GM19467 (cell line): ENCODE measurements around the gene DR1.
"Not testable (repeated sequence)": the region's sequence is repeated elsewhere in the genome, so short reads cannot be mapped to it uniquely, and the experiment has no call there.

Experiments used
- ATAC-seq: cut with Tn5 transposase; IDR thresholded peaks from one replicate; pipeline ENCODE4 v1.9.1; 2021; ENCODE audit warnings: mild to moderate bottlenecking, moderate library complexity; ENCODE audit not compliant: unreplicated experiment

Gene DR1

DNA sequence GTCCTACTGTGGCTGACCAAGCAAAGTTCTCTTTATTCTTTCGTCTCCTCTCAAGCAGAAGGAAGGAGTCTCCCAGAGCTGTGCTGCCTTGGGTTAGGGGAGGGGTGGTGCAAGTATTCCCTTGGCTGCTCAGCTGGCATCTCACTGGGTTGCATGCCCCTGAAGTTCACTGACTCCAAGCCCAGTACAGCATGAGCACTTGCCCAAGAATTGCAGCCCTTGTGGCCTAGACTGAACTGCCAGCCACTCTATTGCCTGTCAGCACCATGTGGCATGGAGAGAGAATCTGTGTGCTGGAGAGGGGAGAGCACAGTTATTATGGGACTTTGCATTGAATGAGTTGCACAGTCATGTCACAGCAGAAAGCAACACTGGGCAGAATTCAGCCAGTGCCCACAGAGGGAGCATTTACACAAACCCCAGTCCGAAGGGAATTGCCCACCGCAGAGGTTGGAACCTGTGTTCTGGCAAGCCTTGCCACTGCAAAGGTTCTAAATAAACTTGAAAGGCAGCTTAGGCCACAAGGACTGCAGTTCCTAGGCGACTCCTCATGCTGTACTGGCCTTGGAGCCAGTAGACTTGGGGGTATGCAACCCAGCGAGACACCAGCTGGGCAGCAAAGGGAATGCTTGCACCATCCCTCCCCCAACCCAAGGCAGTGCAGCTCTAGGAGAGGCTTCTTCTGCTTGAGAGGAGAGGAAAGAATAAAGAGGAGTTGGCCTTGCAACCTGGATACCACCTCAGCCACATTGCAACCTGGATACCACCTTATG lies 28.8 kb downstream of the DR1 start:
- no peak for ATAC-seq

DNA sequence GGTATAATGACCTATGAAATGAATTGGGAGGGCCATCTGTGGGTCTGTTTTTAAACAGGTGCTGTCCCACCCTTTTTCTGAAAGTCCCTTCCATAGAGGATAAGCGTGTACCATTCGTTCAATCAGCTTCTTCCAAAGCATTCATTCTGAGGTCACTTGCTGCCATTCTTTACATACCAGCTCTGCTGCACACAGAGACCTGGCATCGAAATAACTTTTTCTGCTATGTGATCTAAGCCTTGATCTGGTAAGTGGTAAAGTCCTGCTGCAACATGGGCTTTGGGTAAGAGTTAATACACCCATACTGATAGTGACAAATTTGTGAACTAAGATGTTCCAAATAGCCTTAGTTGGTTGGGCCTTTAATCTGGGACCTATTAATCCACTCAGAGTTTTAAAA lies 38.9 kb downstream of the DR1 start:
- ATAC-seq, result no peak

DNA sequence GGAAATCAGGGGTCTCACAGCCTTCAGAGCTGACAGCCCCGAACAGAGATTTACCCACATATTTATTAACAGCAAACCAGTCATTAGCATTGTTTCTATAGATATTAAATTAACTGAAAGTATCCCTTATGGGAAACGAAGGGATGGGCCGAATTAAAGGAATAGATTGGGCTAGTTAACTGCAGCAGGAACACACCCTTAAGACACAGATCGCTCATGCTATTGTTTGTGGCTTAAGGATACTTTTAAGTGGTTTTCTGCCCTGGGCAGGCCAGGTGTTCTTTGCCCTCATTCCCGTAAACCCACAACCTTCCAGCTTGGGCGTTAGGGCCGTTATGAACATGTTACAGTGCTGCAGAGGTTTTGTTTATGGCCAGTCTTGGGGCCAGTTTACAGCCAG lies 40.6 kb downstream of the DR1 start:
- ATAC-seq, result not testable (repeated sequence)

DNA sequence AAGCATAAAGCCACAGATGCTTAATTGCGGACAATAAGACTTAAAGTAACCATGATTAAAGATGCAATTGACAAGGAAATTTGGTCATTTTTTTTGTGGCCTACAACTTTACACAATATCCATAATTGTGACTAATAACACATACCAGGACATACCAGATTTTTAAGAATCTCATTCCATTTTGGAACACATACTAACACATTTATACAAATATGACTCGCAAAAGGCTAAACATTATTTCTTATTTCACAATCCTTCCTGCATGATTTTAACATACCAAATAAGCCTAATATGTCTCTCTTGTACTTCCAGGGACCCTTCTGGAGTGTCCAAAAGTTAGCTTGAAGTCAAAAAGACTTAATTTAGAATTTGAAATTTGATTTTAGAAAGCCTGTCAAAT lies 48.8 kb downstream of the DR1 start:
- no peak for ATAC-seq

DNA sequence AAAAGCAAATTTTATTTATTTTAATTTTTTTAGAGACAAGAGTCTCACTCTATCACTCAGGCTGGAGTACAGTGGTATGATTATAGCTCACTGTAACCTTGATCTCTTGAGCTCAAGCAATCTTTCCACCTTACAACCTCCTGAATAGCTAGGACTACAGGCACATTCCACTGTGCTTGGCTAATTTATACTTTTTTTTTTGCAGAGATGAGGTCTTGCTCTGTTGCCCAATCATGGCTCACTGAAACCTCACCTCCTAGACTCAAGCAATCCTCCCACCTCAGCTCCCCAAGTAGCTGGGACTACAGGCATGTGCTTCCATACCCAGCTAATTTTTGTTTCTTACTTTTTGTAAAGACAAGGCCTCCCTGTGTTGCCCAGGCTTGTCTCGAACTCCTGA lies 49.5 kb downstream of the DR1 start:
- ATAC-seq, result no peak

DNA sequence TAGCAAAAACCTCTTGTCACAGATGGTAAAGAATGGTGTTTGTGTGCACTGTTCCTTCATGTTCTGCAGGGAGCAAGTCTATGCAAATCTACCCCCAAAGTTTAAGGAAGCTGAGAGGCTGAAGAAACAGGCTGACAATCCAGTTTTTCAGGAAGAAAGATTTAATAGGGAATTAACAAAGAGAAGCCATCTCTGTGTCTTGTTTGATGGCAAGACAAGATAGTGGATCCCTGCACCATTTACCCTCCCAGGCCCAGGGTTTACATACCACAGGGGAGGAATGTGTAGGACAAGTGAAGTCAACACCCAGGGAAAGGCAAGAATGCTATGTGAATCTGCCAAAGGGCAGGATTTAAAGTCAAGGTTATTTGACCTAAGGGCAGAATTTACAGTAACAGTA lies 54.1 kb downstream of the DR1 start:
- no peak for ATAC-seq

DNA sequence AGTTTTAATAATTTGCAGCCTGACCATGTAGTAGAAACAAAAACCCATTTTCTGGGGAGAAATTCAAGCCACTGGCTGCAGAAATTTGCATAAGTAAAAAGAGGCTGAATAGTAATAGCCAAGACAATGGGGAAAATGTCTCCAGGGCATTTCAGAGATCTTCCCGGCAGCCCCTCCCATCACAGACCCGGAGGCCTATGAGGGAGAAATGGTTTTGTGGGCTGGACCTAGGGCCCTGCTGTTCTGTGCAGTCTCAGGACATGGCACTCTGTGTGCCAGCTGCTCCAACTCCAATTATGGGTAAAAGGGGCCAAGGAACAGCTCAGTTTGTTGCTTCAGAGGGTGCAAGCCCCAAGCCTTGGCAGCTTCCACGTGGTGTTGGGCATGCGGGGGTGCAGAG lies 62.5 kb downstream of the DR1 start:
- ATAC-seq, result no peak

DNA sequence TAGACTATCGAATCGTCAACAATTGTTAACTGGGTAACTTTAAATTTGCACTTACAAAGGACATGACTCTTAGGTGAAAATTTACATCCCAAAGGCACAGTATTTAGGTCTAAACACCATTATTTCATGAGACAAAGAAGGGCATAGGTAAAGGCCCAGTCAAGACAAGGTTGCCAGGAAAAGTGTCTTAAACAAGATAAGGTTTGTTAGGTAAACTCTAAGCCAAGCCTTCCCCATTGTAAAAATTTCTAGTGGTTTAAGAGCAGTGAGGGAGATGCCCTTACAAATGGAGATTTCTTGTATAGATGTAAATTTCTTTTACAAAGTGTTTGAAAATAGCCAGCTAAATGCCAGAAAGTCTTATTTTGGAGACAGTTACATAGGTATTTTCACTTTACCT lies 65.3 kb downstream of the DR1 start:
- no peak for ATAC-seq

DNA sequence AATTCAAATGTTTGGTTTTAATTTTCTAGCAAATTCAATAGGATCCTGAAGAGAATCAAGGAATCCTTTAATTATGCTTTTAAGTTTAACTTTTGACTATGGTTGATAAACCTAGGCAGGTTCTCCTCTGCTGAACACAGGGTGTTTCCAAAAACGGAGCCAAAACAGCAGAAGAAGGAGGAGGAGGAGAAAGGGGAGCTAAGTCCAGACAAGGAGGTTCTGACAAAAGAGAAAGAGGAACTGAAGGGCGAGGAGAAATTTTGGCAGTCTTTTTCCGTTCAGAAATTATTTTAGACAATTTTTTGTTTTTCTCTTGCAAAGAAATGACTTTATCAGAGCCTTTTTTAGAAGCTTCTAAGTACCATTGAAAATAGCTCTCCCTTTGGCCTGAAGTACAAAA lies 69.0 kb downstream of the DR1 start:
- no peak for ATAC-seq

DNA sequence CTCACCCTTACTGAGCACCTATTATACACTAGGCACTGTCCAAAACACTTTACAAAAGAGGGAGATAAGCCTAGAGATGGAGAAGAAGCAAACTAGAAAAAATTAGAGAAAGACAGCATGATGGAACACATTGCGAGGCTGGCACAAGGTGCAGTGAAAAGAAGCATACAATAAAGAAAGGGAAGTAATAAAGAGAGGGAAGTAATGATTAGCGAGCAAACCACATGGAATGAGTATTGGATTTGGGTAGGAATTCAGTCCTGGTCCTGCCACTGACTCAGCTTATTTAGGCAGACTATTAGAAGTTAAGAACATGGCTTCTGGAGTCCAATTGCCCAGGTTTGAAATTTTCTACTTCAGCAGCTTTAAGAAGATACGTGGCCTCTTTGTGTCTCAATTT lies 69.6 kb downstream of the DR1 start:
- no peak for ATAC-seq

DNA sequence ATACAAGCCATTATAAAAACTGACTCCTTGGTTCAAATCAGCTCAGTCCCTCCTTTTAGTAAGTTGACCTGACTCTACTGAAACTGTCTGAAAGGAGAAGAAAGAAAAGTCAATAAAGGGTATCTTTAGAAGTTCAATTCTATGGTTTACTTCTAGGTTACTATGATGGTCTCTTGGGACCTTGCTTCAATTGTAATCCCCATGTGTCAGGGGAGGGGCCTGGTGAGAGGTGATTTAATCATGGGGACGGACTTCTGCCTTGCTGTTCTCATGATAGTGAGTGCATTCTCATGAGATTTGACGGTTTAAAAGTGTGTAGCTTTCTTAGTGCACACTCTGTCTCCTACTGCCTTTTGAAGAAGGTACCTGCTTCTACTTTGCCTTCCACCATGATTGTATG lies 70.5 kb downstream of the DR1 start:
- no peak for ATAC-seq
